Smooth muscle cell of the brain vasculature (primary cell): ENCODE data around the gene ARFGEF2.
"Not testable (repeated sequence)": the region's sequence is repeated elsewhere in the genome, so short reads cannot be mapped to it uniquely, and the experiment has no call there.

Experiments
- DNase-seq: peaks from one replicate; pipeline ENCODE4 v3.0.0-alpha.2; 2012; ENCODE audit warnings: low read depth, low spot score

ARFGEF2 gene

GRCh38 chr20:48995589-48995988 lies 74.1 kb downstream of the ARFGEF2 start:
- no peak for DNase-seq

GRCh38 chr20:48999890-49000870 lies 78.7 kb downstream of the ARFGEF2 start:
- DNase-seq, result no peak

- DNase-seq, result no peak
Measured at GRCh38 chr20:49001741-49002140, 80.2 kb downstream of the ARFGEF2 start.

GRCh38 chr20:49006446-49006980 lies 85.0 kb downstream of the ARFGEF2 start:
- DNase-seq, result no peak

GRCh38 chr20:49009899-49010631 lies 88.6 kb downstream of the ARFGEF2 start:
- DNase-seq, result no peak

GRCh38 chr20:49024220-49024619 lies 102.7 kb downstream of the ARFGEF2 start:
- DNase-seq, result no peak

GRCh38 chr20:49028177-49028576 lies 106.7 kb downstream of the ARFGEF2 start:
- DNase-seq, result not testable (repeated sequence)

GRCh38 chr20:49028684-49029083 lies 107.2 kb downstream of the ARFGEF2 start:
- no peak for DNase-seq

- no peak for DNase-seq
Measured at GRCh38 chr20:49029203-49029602, 107.7 kb downstream of the ARFGEF2 start.

- DNase-seq, result no peak
Measured at GRCh38 chr20:49030954-49031619, 109.6 kb downstream of the ARFGEF2 start.

- DNase-seq, result no peak
Measured at GRCh38 chr20:49032455-49032854, 110.9 kb downstream of the ARFGEF2 start.

GRCh38 chr20:49034070-49034732 lies 112.7 kb downstream of the ARFGEF2 start:
- DNase-seq, result no peak

GRCh38 chr20:49037962-49038387 lies 116.5 kb downstream of the ARFGEF2 start:
- DNase-seq, result no peak

GRCh38 chr20:49039854-49040253 lies 118.3 kb downstream of the ARFGEF2 start:
- no peak for DNase-seq

GRCh38 chr20:49043000-49043399 lies 121.5 kb downstream of the ARFGEF2 start:
- no peak for DNase-seq

- no peak for DNase-seq
Measured at GRCh38 chr20:49045440-49046086, 124.1 kb downstream of the ARFGEF2 start.

- DNase-seq, result peak; percentile 88
Measured at GRCh38 chr20:49046087-49046900, 124.8 kb downstream of the ARFGEF2 start, which contains the start of gene CSE1L. TSS of gene CSE1L (plus strand) at chr20:49046312. CDS start at chr20:49058464, 12,152 bp downstream.

GRCh38 chr20:49052334-49052733 lies 130.8 kb downstream of the ARFGEF2 start:
- no peak for DNase-seq

GRCh38 chr20:49054056-49054643 lies 132.6 kb downstream of the ARFGEF2 start:
- DNase-seq, result no peak
